ENCODE results near the gene UBL4B. TPM values are rescaled to one million over a fixed set of nuclear protein-coding genes. Genes with fewer than 3 reads are reported as not detected.

Gene UBL4B
- total RNA-seq, 1 experiment from 2014 or later = not detected

GRCh38 chr1:110134050-110134595 is 21.9 kb downstream of the UBL4B start:
- Mint-ChIP-seq H3K4me1 (ENCODE audit: low read depth, unreplicated experiment) (peaks cover 23% of the 10 kb centered on the region), H3K4me3 (ENCODE audit: low read depth, unreplicated experiment) (no peak overlapping the region), H3K36me3 (ENCODE audit: insufficient read depth, unreplicated experiment) (no peaks in the 10 kb centered on the region), H3K9me3 (ENCODE audit: low read depth, unreplicated experiment) (no peaks in the 10 kb centered on the region), H3K27me3 (ENCODE audit: unreplicated experiment) (no peaks in the 10 kb centered on the region), H3K27ac (ENCODE audit: unreplicated experiment) (no peak overlapping the region)
- BruUV-seq (replicated peaks) = no TSS peak
- TF ChIP-seq CTCF (IDR thresholded peaks at IDR 0.05; ENCODE audit: unreplicated experiment) = no peak
- CTCF ChIA-PET = no interaction called here
- intact Hi-C loops (cut with micrococcal nuclease; ENCODE audit: unreplicated experiment) = no loop called here
- DNase-seq = no peak

GRCh38 chr1:110135246-110135645 is 23.0 kb downstream of the UBL4B start:
- H3K9me3 Mint-ChIP-seq (ENCODE audit: low read depth, unreplicated experiment) = no peaks in the 10 kb centered on the region
- H3K27me3 Mint-ChIP-seq (ENCODE audit: unreplicated experiment) = no peaks in the 10 kb centered on the region
- H3K36me3 Mint-ChIP-seq (ENCODE audit: insufficient read depth, unreplicated experiment) = no peaks in the 10 kb centered on the region
- BruUV-seq (replicated peaks) = no TSS peak
- peaks cover 23% of the 10 kb centered on the region for H3K4me1 Mint-ChIP-seq (ENCODE audit: low read depth, unreplicated experiment)
- intact Hi-C loops (cut with micrococcal nuclease; ENCODE audit: unreplicated experiment) = no loop called here
- no peak overlapping the region for H3K27ac Mint-ChIP-seq (ENCODE audit: unreplicated experiment)
- no peak for DNase-seq
- no peak for TF ChIP-seq CTCF (IDR thresholded peaks at IDR 0.05; ENCODE audit: unreplicated experiment)
- H3K4me3 Mint-ChIP-seq (ENCODE audit: low read depth, unreplicated experiment) = no peak overlapping the region
- CTCF ChIA-PET = no interaction called here

GRCh38 chr1:110135666-110136065 is 23.4 kb downstream of the UBL4B start:
- no peak overlapping the region for H3K4me3 Mint-ChIP-seq (ENCODE audit: low read depth, unreplicated experiment)
- TF ChIP-seq CTCF (IDR thresholded peaks at IDR 0.05; ENCODE audit: unreplicated experiment) = no peak
- peaks cover 23% of the 10 kb centered on the region for H3K4me1 Mint-ChIP-seq (ENCODE audit: low read depth, unreplicated experiment)
- no peaks in the 10 kb centered on the region for H3K9me3 Mint-ChIP-seq (ENCODE audit: low read depth, unreplicated experiment)
- H3K27me3 Mint-ChIP-seq (ENCODE audit: unreplicated experiment) = no peaks in the 10 kb centered on the region
- no peak overlapping the region for H3K27ac Mint-ChIP-seq (ENCODE audit: unreplicated experiment)
- CTCF ChIA-PET = no interaction called here
- intact Hi-C loops (cut with micrococcal nuclease; ENCODE audit: unreplicated experiment) = no loop called here
- no TSS peak for BruUV-seq (replicated peaks)
- H3K36me3 Mint-ChIP-seq (ENCODE audit: insufficient read depth, unreplicated experiment) = no peaks in the 10 kb centered on the region
- DNase-seq = no peak

GRCh38 chr1:110136911-110137310 is 24.7 kb downstream of the UBL4B start:
- DNase-seq = peak; percentile 37

More at GRCh38 chr1:110136911-110137310, 24.7 kb downstream of the UBL4B start:
- H3K27ac Mint-ChIP-seq (ENCODE audit: unreplicated experiment) = no peak overlapping the region
- CTCF ChIA-PET = no interaction called here
- intact Hi-C loops (cut with micrococcal nuclease; ENCODE audit: unreplicated experiment) = no loop called here
- H3K9me3 Mint-ChIP-seq (ENCODE audit: low read depth, unreplicated experiment) = no peaks in the 10 kb centered on the region
- no TSS peak for BruUV-seq (replicated peaks)
- peaks cover 23% of the 10 kb centered on the region for H3K4me1 Mint-ChIP-seq (ENCODE audit: low read depth, unreplicated experiment)
- no peak for TF ChIP-seq CTCF (IDR thresholded peaks at IDR 0.05; ENCODE audit: unreplicated experiment)
- no peaks in the 10 kb centered on the region for H3K36me3 Mint-ChIP-seq (ENCODE audit: insufficient read depth, unreplicated experiment)
- H3K4me3 Mint-ChIP-seq (ENCODE audit: low read depth, unreplicated experiment) = no peak overlapping the region
- no peaks in the 10 kb centered on the region for H3K27me3 Mint-ChIP-seq (ENCODE audit: unreplicated experiment)
